Activated naive CD8-positive, alpha-beta T cell treated with anti-CD3 and anti-CD28 coated beads, Interleukin-2, amount 10 ng/mL, durations not matched to agents 7 days and 5 days (primary cell): ENCODE measurements around the gene UBALD2. TPM values are rescaled to one million over a fixed set of nuclear protein-coding genes. Genes with fewer than 3 reads are reported as not detected.
"Not testable (repeated sequence)": the region's sequence is repeated elsewhere in the genome, so short reads cannot be mapped to it uniquely, and the experiment has no call there.

ENCODE experiments used
- ATAC-seq: fragments of 150-1000 bp; cut with Tn5 transposase; one replicate; pipeline ENCODE4 v1.10.0; 2021; ENCODE audit warnings: low read depth, moderate library complexity
- POLR2A ChIA-PET: fragments of 350-600 bp; sonication (Branson Sonifier 250); formaldehyde crosslinking; loops from one replicate; lab custom pipeline; 2021; ENCODE audit warnings: antibody characterized with exemption; lab: Charles Lee
- DNase-seq: peaks from one replicate; pipeline ENCODE4 v3.0.0; 2021
- H3K27ac Mint-ChIP-seq: one replicate; pipeline ENCODE4 v1.8.0; 2022; ENCODE audit warnings: mild to moderate bottlenecking, mixed read lengths
- H3K27me3 Mint-ChIP-seq: one replicate; pipeline ENCODE4 v1.8.0; 2022; ENCODE audit warnings: mild to moderate bottlenecking, moderate library complexity, mixed read lengths
- H3K36me3 Mint-ChIP-seq: one replicate; pipeline ENCODE4 v1.8.0; 2021; ENCODE audit warnings: mild to moderate bottlenecking, mixed read lengths
- H3K4me1 Mint-ChIP-seq: one replicate; pipeline ENCODE4 v1.8.0; 2021; ENCODE audit warnings: mixed read lengths
- H3K4me3 Mint-ChIP-seq: one replicate; pipeline ENCODE4 v1.8.0; 2022; ENCODE audit warnings: mild to moderate bottlenecking, moderate library complexity, mixed read lengths
- H3K9me3 Mint-ChIP-seq: one replicate; pipeline ENCODE4 v1.8.0; 2021; ENCODE audit warnings: mixed read lengths
- total RNA-seq, 2 experiments: library from RNA; stranded (reverse); gene quantifications; one replicate each; pipeline ENCODE4 v1.2.3, GENCODE V29; 2021

The UBALD2 gene
- total RNA-seq, 2 experiments from 2014 or later: 344 to 375 TPM

DNA sequence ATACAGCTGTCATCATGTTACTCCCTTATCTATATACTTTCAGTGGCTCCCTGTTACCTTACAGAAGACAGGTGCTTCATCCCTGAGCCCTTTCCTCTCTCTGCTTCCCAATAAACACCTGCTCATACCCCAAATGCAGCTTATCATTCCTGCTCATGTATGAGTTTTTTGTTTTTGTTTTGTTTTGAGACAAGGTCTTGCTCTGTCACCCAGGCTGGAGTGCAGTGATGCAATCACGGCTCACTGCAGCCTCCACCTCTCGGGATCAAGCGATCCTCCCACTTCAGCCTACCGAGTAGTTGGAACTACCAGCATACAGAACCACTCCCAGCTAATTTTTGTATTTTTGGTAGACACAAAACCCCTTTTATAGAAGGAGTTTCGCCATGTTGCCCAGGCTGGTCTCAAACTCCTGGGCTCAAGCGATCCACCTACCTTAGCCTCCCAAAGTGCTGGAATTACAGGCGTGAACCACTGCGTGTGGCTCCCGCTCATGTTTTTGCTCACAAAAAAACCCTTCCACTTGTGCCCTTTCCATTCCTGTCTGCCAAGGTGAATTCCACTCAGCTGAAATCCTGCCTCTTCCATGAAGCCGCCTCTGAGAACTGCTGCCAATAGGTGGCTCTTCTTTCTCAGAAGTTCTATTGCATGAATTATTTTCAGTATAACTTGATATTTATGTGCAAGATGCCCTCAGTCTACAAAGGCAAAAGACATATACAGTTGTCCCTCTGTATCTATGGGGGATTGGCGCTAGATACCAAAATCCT lies 16.9 kb upstream of the UBALD2 start:
- no peak overlapping the region for H3K4me3 Mint-ChIP-seq
- POLR2A ChIA-PET: interaction anchor here (1.0 to 38.5 kb wide), 4 partner anchors 7 to 57 kb away, joined by 3 to 1721 read pairs (median 80); partner anchors contain the start of gene UBALD2
- H3K36me3 Mint-ChIP-seq: no peaks in the 10 kb centered on the region
- H3K27me3 Mint-ChIP-seq: no peaks in the 10 kb centered on the region
- peaks cover 61% of the 10 kb centered on the region for H3K4me1 Mint-ChIP-seq
- DNase-seq (no peak), ATAC-seq (no peak)
- no peaks in the 10 kb centered on the region for H3K9me3 Mint-ChIP-seq
- peak overlapping the region; percentile 76 for H3K27ac Mint-ChIP-seq

DNA sequence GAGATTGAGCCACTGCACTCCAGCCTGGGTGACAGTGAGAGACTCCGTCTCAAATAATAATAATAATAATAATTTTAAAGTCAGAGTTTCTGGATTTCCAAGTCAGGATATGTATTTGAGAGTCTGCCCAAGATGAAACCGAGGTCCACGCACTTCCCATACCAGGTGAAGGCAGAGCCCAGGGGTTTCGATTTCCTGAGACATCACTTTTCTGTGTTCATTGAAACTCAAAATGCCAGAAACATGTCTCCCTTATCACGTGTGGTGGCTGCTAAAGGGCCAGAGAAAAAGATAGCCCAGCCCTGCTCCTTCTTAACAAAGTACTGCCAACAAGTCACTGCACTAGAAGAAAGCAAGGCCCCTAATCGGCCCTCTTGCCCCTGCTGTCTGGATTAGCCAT lies 15.0 kb upstream of the UBALD2 start:
- POLR2A ChIA-PET: interaction anchor here (0.7 to 38.5 kb wide), 3 partner anchors 20 to 68 kb away, joined by 3 to 1721 read pairs (median 7); partner anchors contain the start of gene UBALD2
- Mint-ChIP-seq H3K36me3 (no peaks in the 10 kb centered on the region), H3K9me3 (peaks cover 3% of the 10 kb centered on the region), H3K27ac (peak overlapping the region; percentile 2), H3K27me3 (no peaks in the 10 kb centered on the region), H3K4me3 (no peak overlapping the region), H3K4me1 (peaks cover 50% of the 10 kb centered on the region)
- DNase-seq (peak; percentile 4), ATAC-seq (no peak)

DNA sequence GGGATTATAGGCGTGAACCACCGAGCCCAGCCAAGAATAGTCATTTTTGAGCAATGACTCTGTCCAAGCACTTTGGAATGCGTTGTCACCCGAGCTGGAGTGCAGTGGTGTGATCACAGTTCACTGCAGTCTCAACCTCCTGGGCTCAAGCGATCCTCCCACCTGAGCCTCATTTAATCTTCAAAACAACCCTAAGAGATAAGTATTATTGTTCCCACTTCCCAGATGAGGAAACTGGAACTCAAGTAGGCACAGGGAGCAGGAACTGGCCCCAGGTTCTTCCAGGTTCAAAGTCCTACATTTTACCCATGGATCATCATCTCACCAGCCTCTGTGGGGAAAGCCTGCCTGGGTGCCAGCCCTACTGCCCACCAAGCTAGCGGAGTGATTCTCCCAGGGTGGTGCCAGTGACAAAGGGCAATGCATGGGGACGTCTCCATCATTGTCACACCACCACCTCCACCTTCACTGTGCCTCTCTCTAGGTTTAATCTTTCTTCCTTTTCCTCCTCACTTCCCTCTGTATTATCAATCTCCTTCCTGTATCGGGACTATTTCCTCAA lies 13.6 kb upstream of the UBALD2 start:
- POLR2A ChIA-PET: interaction anchor here (0.6 to 38.5 kb wide), 5 partner anchors 10 to 1278 kb away, joined by 3 to 1721 read pairs (median 6); partner anchors contain the start of gene UBALD2
- H3K36me3 Mint-ChIP-seq: peaks cover under 1% of the 10 kb centered on the region

DNA sequence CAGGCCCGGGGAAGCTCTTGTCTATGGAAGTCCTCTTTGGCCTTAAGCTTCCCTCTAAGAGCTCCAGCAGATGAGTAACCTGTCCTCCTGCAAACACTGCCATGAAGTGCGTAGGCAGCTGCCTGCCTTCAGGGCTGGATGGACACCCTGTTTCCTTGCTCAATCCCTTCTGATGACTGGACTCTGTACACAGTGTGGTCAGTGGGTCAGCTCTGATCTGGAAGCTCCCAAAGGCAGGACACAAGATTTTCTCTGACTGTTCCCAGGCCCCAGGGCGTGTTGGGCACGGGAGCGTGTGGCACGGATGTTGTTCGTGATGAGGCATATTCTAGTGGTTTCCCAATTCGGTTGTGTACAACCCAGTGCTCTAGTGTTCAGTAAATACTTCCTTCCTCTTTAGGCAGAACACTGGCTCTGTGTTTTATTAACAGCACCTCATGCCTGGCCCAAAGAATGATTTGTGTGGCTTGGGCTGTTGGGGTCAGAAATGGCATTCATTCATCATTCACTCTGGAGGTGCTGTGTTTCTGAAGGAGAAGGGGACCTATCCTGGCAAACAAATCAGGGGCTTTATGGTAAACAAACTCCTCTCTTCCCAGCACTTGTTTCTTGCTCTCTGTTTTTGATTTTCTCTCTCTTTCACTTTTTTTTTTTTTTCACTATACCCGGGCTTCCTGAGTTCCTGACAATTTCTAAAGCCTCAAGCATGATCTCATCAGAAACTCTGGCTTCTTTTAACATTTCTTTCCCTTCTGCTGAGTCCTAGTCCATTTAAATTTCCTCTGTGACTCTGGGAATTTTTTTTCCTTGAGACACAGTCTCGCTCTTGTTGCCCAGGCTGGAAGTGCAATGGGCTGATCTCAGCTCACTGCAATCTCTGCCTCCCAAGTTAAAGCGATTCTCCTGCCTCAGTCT lies 12.9 kb upstream of the UBALD2 start:
- POLR2A ChIA-PET: interaction anchor here (0.6 to 38.5 kb wide), 6 partner anchors 11 to 1278 kb away, joined by 3 to 1721 read pairs (median 5); partner anchors contain the start of gene UBALD2
- ATAC-seq (peak; percentile 64), DNase-seq (peak; percentile 57)
- H3K4me1 Mint-ChIP-seq: peaks cover 51% of the 10 kb centered on the region
- peak overlapping the region; percentile 71 for H3K4me3 Mint-ChIP-seq
- H3K27ac Mint-ChIP-seq: peak overlapping the region; percentile 89
- peaks cover 4% of the 10 kb centered on the region for H3K36me3 Mint-ChIP-seq
- H3K9me3 Mint-ChIP-seq: peaks cover 9% of the 10 kb centered on the region
- H3K27me3 Mint-ChIP-seq: no peaks in the 10 kb centered on the region

More for the DNA sequence above, 13.6 kb upstream of the UBALD2 start:
- Mint-ChIP-seq H3K27me3 (no peaks in the 10 kb centered on the region), H3K4me1 (peaks cover 50% of the 10 kb centered on the region), H3K4me3 (peak overlapping the region; percentile 71), H3K27ac (peak overlapping the region; percentile 89), H3K9me3 (peaks cover 5% of the 10 kb centered on the region)
- DNase-seq (peak; percentile 21), ATAC-seq (no peak)

DNA sequence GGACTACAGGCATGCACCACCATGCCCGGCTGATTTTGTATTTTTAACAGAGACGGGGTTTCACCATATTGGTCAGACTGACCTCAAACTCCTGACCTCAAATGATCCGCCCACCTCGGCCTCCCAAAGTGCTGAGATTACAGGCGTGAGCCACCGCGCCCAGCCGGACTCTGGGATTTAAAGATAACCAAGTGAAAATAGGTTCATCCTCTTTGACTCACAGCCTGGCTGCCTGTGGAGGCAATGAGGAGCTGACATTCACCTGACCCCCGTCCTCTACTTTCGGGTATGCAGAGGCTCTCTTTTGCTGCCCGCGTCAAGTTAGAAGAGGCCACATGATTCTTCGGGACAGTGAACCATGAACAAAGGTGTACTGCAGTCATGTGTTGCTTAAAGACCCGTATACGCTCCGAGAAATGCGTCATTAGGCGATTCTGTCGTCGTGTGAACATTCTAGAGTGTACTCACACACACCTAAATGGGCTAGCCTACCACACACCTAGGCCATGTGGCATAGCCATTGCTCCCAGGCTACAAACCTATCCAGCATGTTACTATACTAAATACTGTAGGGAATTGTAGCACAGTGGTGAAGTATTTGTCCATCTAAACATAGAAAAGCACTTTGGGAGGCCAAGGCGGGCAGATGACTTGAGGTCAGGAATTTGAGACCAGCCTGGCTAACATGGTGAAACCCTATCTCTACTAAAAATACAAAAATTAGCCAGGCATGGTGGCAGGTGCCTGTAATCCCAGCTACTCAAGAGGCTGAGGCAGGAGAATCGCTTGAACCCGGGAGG lies 12.0 kb upstream of the UBALD2 start:
- H3K27me3 Mint-ChIP-seq, H3K36me3 Mint-ChIP-seq, H3K9me3 Mint-ChIP-seq, ATAC-seq: not testable (repeated sequence)
- POLR2A ChIA-PET: interaction anchor here (0.7 to 38.5 kb wide), 4 partner anchors 9 to 69 kb away, joined by 4 to 1721 read pairs (median 670); partner anchors contain the start of genes RNF157 and UBALD2
- peak; percentile 34 for DNase-seq
- peak overlapping the region; percentile 71 for H3K4me3 Mint-ChIP-seq
- peak overlapping the region; percentile 89 for H3K27ac Mint-ChIP-seq
- peaks cover 45% of the 10 kb centered on the region for H3K4me1 Mint-ChIP-seq

DNA sequence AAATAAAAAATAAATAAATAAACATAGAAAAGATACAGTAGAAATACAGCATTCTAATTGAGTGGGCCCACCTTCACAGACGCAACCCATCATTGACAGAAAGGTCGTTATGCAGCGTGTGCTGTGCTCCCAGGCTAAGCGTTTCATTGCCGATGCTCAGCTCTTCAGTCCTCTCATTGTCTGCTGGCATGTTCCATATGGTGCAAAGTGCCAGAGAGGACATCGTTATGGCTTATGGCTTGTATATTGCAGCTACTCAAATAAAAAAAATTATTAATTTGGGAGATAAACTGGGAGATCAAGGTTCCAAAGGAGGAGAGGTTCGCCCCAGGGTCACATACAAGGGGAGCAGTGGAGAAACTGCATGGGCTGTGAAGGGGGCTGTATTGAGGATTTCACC lies 11.3 kb upstream of the UBALD2 start:
- Mint-ChIP-seq H3K4me1 (peaks cover 41% of the 10 kb centered on the region), H3K36me3 (peaks cover 9% of the 10 kb centered on the region), H3K9me3 (peaks cover 9% of the 10 kb centered on the region), H3K27ac (no peak overlapping the region), H3K27me3 (no peaks in the 10 kb centered on the region), H3K4me3 (no peak overlapping the region)
- no peak for DNase-seq
- POLR2A ChIA-PET: interaction anchor here (4.6 to 38.5 kb wide), 3 partner anchors 9 to 69 kb away, joined by 157 to 1721 read pairs (median 1184); partner anchors contain the start of genes RNF157 and UBALD2
- no peak for ATAC-seq

DNA sequence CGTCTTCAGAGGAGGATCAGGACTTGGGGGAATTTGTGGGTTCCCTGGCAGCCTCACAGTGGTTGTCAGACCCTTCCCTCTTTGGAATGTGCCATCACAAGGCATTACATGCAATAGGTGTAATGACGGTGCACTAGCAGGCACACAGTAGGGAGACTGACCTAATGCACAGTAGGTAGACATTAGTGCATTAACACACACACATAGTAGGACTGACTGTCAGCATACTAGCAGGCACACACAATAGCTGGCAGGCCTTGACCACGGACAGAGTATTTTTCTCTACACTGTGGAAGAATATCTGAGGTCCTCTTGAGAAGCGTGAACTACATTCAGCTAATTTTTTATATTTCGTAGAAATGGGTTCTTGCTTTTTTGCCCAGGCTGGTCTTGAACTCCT lies 10.9 kb upstream of the UBALD2 start:
- Mint-ChIP-seq H3K36me3 (peaks cover 9% of the 10 kb centered on the region), H3K27ac (peak overlapping the region; percentile 42), H3K27me3 (no peaks in the 10 kb centered on the region), H3K4me3 (no peak overlapping the region), H3K4me1 (peaks cover 39% of the 10 kb centered on the region), H3K9me3 (peaks cover 9% of the 10 kb centered on the region)
- DNase-seq: peak; percentile 8
- POLR2A ChIA-PET: interaction anchor here (1.6 to 38.5 kb wide), 5 partner anchors 10 to 113 kb away, joined by 4 to 1721 read pairs (median 157); partner anchors contain the start of genes FOXJ1, RNF157 and UBALD2
- no peak for ATAC-seq

DNA sequence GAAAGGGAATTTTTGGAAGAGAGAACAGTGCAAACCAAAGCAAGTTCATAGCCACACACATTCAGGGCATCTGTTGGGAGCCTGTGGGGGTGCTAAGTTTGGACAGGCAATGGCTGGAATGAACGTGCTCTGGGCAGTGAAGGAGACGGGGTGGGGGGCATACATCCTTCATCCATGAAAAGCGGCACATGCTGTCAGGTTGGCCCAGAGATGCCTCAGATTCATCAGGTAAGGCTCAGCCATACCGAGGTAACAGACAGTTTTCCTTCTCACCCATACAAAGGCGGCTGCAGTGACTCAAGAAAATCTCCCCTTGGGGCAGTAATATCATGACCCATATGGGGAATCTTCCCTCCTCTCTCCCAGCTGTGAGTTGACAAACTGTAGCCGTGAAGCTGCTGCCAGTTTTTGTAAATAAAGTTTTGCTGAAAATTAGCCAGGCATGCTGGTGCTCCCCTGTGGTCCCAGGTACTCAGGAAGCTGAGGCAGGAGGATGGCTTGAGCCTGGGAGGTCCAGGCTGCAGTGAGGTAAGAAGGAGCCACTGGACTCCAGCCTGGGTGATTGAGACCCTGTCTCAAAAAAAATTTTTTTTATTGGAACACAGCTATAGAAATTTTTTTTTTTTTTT lies 9.2 kb upstream of the UBALD2 start:
- Mint-ChIP-seq H3K27me3 (no peaks in the 10 kb centered on the region), H3K36me3 (peaks cover 11% of the 10 kb centered on the region)

DNA sequence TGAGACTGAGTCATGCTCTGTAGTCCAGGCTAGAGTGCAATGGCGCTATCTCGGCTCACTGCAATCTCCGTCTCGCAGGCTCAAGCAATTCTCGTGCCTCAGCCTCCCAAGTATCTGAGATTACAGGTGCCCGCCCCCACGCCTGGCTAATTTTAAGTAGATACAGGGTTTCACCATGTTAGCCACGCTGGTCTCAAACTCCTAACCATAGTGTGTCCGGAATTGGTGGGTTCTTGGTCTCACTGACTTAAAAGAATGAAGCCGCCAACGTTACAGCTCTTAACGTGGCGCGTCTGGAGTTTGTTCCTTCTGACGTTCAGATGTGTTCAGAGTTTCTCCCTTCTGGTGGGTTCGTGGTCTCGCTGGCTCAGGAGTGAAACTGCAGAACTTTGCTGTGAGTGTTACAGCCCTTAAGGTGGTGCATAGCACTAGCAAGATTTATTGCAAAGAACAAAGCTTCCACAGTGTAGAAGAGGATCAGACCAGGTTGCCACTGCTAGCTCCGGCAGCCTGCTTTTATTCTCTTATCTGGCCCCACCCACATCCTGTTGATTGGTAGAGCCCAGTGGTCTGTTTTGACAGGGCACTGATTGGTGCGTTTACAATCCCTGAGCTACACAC lies 8.6 kb upstream of the UBALD2 start:
- Mint-ChIP-seq H3K4me3 (peak overlapping the region; percentile 83), H3K27ac (peak overlapping the region; percentile 94), H3K4me1 (peaks cover 41% of the 10 kb centered on the region), H3K36me3 (peaks cover 12% of the 10 kb centered on the region)
- not testable (repeated sequence) for H3K27me3 Mint-ChIP-seq, H3K9me3 Mint-ChIP-seq
- DNase-seq (peak; percentile 75), ATAC-seq (peak; percentile 83)
- POLR2A ChIA-PET: interaction anchor here (0.5 to 38.5 kb wide), 19 partner anchors 12 to 476 kb away, joined by 3 to 1721 read pairs (median 7); partner anchors contain the start of genes RHBDF2, RNF157 and UBALD2

More for the DNA sequence above, 9.2 kb upstream of the UBALD2 start:
- peak overlapping the region; percentile 94 for H3K27ac Mint-ChIP-seq
- H3K4me3 Mint-ChIP-seq: peak overlapping the region; percentile 83
- ATAC-seq: peak; percentile 2
- DNase-seq: peak; percentile 34
- H3K9me3 Mint-ChIP-seq: peaks cover 9% of the 10 kb centered on the region
- peaks cover 41% of the 10 kb centered on the region for H3K4me1 Mint-ChIP-seq
- POLR2A ChIA-PET: interaction anchor here (0.5 to 38.5 kb wide), 19 partner anchors 11 to 476 kb away, joined by 3 to 1721 read pairs (median 7); partner anchors contain the start of genes FOXJ1, RHBDF2, RNF157 and UBALD2

DNA sequence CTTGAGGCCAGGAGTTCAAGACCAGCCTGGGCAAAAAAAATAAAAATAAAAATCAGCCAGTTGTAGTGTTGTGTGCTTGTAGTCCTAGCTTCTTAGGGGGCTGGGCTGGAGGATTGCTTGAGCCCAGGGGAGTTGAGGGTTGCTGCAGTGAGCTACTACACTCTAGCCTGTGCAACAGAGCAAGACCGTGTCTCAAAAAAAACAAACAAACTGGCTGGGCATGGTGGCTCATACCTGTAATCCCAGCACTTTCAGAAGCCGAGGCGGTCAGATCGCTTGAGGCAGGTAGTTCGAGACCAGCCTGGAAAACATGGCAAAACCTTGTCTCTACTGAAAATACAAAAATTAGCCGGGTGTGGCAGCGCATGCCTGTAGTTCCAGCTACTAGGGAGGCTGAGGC lies 4.9 kb upstream of the UBALD2 start:
- POLR2A ChIA-PET: interaction anchor here (24.4 to 38.5 kb wide), 3 partner anchors 9 to 76 kb away, joined by 1184 to 1721 read pairs (median 1721); partner anchors contain the start of genes RNF157 and UBALD2
- no peak for DNase-seq

DNA sequence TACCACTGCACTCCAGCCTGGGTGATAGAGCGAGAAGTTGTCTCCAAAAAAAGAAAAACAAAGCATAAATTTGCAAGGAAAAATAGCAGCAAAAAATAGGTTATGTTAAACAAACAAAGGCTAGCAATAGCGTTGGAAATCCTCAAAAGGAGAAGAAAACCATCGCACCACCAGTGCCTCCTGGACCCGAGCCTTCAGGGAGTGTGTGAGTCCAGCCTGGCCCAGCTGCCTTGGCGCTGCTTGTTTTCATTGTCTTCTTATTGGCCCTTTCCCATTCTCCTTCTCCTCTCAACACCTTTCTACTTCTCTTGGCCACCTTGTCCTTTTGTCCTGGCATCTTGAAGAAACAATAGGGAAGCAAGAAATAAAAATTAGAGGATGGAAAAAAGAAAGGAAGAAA lies 4.5 kb upstream of the UBALD2 start:
- no peak overlapping the region for H3K4me3 Mint-ChIP-seq
- peaks cover 12% of the 10 kb centered on the region for H3K36me3 Mint-ChIP-seq
- peak overlapping the region; percentile 74 for H3K27ac Mint-ChIP-seq
- peaks cover 45% of the 10 kb centered on the region for H3K4me1 Mint-ChIP-seq
- POLR2A ChIA-PET: interaction anchor here (24.4 to 38.5 kb wide), 3 partner anchors 9 to 76 kb away, joined by 1184 to 1721 read pairs (median 1721); partner anchors contain the start of genes RNF157 and UBALD2
- DNase-seq: no peak
- H3K27me3 Mint-ChIP-seq: no peaks in the 10 kb centered on the region
- peaks cover 3% of the 10 kb centered on the region for H3K9me3 Mint-ChIP-seq
- ATAC-seq: no peak

More for the DNA sequence above, 4.9 kb upstream of the UBALD2 start:
- peaks cover 49% of the 10 kb centered on the region for H3K4me1 Mint-ChIP-seq
- H3K27me3 Mint-ChIP-seq: no peaks in the 10 kb centered on the region
- H3K27ac Mint-ChIP-seq: no peak overlapping the region
- peaks cover 5% of the 10 kb centered on the region for H3K9me3 Mint-ChIP-seq
- peaks cover 12% of the 10 kb centered on the region for H3K36me3 Mint-ChIP-seq
- ATAC-seq: no peak
- no peak overlapping the region for H3K4me3 Mint-ChIP-seq
